Keratinocyte (primary cell): ENCODE data around the gene EFCAB8. TPM values are rescaled to one million over a fixed set of nuclear protein-coding genes. Genes with fewer than 3 reads are reported as not detected.

Experiments used
- DNase-seq: peaks from one replicate; pipeline ENCODE4 v3.0.0-alpha.2; 2011; ENCODE audit warnings: low read depth, missing footprints, low spot score
- FAIRE-seq: peaks from 2 replicates; lab custom pipeline; 2011; peaks lifted over from hg19 to GRCh38; lab: Jason Lieb, UNC
- H2AFZ ChIP-seq: 2 replicates; pipeline ENCODE4 v1.6.0; 2012; ENCODE audit warnings: low read length, control low read depth, inconsistent platforms; ENCODE audit not compliant: control insufficient read depth
- H3K27ac ChIP-seq: 2 replicates; pipeline ENCODE4 v1.5.1; 2011; ENCODE audit warnings: low read length; ENCODE audit not compliant: control insufficient read depth, insufficient read depth
- H3K27me3 ChIP-seq: 3 replicates; pipeline ENCODE4 v1.6.0; 2011; ENCODE audit warnings: low read length; ENCODE audit not compliant: control insufficient read depth, insufficient read depth; ENCODE audit errors: extremely low read depth
- H3K36me3 ChIP-seq, 2 experiments: 2 replicates in 1 of 2; 3 replicates in 1 of 2; pipeline ENCODE4 v1.5.1; 2011; ENCODE audit warnings: low read length in 2 of 2, mild to moderate bottlenecking in 1 of 2; ENCODE audit not compliant: control insufficient read depth in 2 of 2, insufficient read depth in 2 of 2; ENCODE audit errors: extremely low read depth in 1 of 2
- H3K4me1 ChIP-seq: 3 replicates; pipeline ENCODE4 v1.5.1; 2011; ENCODE audit warnings: low read length; ENCODE audit not compliant: control insufficient read depth, insufficient read depth; ENCODE audit errors: extremely low read depth
- H3K4me2 ChIP-seq: 3 replicates; pipeline ENCODE4 v1.6.0; 2011; ENCODE audit warnings: low read depth, low read length; ENCODE audit not compliant: control insufficient read depth, insufficient read depth; ENCODE audit errors: extremely low read depth
- H3K4me3 ChIP-seq, 3 experiments: fragments of 200-600 bp in 1 of 3; sonication (generic) in 1 of 3; 2 replicates in 2 of 3; 3 replicates in 1 of 3; pipeline ENCODE4 v1.5.1; 2011 to 2016; ENCODE audit warnings: low read length in 3 of 3, mild to moderate bottlenecking in 3 of 3, control low read depth in 2 of 3, inconsistent platforms in 1 of 3, low read depth in 1 of 3, mixed read lengths in 1 of 3, mixed run types in 1 of 3, moderate library complexity in 1 of 3; ENCODE audit not compliant: control insufficient read depth in 2 of 3, insufficient read depth in 2 of 3; ENCODE audit errors: extremely low read depth in 1 of 3
- H3K79me2 ChIP-seq: 2 replicates; pipeline ENCODE4 v1.6.0; 2012; ENCODE audit warnings: low read length; ENCODE audit not compliant: control insufficient read depth, insufficient read depth
- H3K9ac ChIP-seq: 3 replicates; pipeline ENCODE4 v1.6.0; 2011; ENCODE audit warnings: low read length; ENCODE audit not compliant: control insufficient read depth, insufficient read depth; ENCODE audit errors: extremely low read depth
- H3K9me1 ChIP-seq: 3 replicates; pipeline ENCODE4 v1.6.0; 2011; ENCODE audit warnings: low read length; ENCODE audit not compliant: control insufficient read depth, insufficient read depth; ENCODE audit errors: extremely low read depth
- H3K9me3 ChIP-seq: 2 replicates; pipeline ENCODE4 v1.5.1; 2012; ENCODE audit warnings: low read depth, low read length; ENCODE audit not compliant: control insufficient read depth
- H4K20me1 ChIP-seq: 3 replicates; pipeline ENCODE4 v1.6.0; 2011; ENCODE audit warnings: low read length; ENCODE audit not compliant: control insufficient read depth, insufficient read depth; ENCODE audit errors: extremely low read depth
- EZH2 ChIP-seq: IDR thresholded peaks from one replicate; pipeline ENCODE4 v1.6.1; 2012; ENCODE audit warnings: inconsistent platforms, mild to moderate bottlenecking, low read length, moderate library complexity
- dilution Hi-C: fragments of 300-500 bp; cut with MboI; formaldehyde crosslinking; loops from one replicate; pipeline ENCODE4 v1.7.0; 2020; ENCODE audit warnings: low sequenced_read_pairs; ENCODE audit not compliant: extremely low pct_ligation_motif_present
- polyA plus RNA-seq, 5 experiments: library from polyadenylated mRNA; depleted of rRNA in 3 of 5; stranded (reverse) in 3 of 5; stranded (forward) in 1 of 5; unstranded in 1 of 5; fragments of >200 nt; gene quantifications; 1 replicate in 1 of 5; 2 replicates in 3 of 5; 3 replicates in 1 of 5; pipeline versions ENCODE4 v1.2.1 to v1.2.3, GENCODE V29; 2011 to 2012; ENCODE audit warnings: missing spikeins in 2 of 5, low read depth in 1 of 5, low replicate concordance in 1 of 5
- TF ChIP-seq, protein P1 (sequence below), 3 experiments: IDR thresholded peaks in 1 of 3; conservative IDR thresholded peaks in 1 of 3; optimal IDR thresholded peaks in 1 of 3; 2 replicates in 2 of 3; 3 replicates in 1 of 3; pipeline versions ENCODE3 to v1.5.1; 2011; ENCODE audit warnings: low read length in 3 of 3, mild to moderate bottlenecking in 3 of 3, moderate library complexity in 2 of 3, control low read depth in 1 of 3, inconsistent platforms in 1 of 3; ENCODE audit not compliant: insufficient read depth in 2 of 3; ENCODE audit errors: extremely low read depth in 1 of 3

EFCAB8 gene
- polyA plus RNA-seq, 1 donor (not counting 4 experiments of a cell fraction or from before 2014, with no cell fraction given): 0.03 TPM

DNA sequence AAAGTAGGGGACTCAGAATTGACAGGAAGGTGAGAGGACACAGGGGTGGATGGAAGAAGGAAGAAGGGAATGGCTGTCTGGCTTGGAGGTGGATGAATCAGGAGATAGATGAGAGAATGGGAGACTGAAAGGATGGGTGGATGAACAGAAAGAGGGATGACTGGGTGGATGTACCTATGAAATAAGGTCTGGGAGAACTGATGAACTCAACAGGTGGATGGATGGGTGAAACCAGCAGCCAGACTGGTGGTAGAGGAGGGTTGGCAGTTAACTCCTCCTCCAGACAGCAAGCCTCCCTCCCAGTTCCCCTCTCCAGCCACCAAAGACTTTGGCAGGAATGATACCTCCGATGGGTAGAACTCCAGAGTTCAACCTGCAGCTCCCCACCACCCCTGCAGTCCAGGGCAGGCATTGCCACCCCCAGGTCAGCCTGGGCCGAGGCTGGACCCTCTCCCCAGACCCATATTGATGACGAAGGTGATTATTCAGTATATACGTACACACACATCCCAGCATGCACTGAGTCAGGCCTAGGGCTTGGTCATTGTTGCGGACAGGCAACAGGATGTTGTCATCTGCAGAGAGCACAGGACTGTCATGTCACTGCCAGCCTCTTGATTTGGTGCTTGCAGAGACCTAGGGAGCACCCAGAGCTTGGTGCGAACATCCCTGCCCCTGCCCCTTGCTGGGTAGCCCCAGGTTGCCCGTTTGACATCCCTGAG, 143.5 kb downstream of the EFCAB8 start:
- dilution Hi-C loops: no loop called here
- TF ChIP-seq, protein P1, sequence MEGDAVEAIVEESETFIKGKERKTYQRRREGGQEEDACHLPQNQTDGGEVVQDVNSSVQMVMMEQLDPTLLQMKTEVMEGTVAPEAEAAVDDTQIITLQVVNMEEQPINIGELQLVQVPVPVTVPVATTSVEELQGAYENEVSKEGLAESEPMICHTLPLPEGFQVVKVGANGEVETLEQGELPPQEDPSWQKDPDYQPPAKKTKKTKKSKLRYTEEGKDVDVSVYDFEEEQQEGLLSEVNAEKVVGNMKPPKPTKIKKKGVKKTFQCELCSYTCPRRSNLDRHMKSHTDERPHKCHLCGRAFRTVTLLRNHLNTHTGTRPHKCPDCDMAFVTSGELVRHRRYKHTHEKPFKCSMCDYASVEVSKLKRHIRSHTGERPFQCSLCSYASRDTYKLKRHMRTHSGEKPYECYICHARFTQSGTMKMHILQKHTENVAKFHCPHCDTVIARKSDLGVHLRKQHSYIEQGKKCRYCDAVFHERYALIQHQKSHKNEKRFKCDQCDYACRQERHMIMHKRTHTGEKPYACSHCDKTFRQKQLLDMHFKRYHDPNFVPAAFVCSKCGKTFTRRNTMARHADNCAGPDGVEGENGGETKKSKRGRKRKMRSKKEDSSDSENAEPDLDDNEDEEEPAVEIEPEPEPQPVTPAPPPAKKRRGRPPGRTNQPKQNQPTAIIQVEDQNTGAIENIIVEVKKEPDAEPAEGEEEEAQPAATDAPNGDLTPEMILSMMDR (optimal IDR thresholded peaks at IDR 0.05 in 1 of 3, IDR thresholded peaks at IDR 0.05 in 1 of 3, conservative IDR thresholded peaks at IDR 0.05 in 1 of 3; ENCODE audit: extremely low read depth in 1 of 3, insufficient read depth in 2 of 3, low read length in 3 of 3): no peak
- TF ChIP-seq EZH2: no peak
- DNase-seq: no peak
- Histone ChIP-seq H3K79me2 (no peaks in the 10 kb centered on the region), H3K9ac (no peak overlapping the region), H4K20me1 (no peaks in the 10 kb centered on the region), H3K27me3 (no peaks in the 10 kb centered on the region), H3K4me3 (no peak overlapping the region), H3K36me3 (no peaks in the 10 kb centered on the region), H2AFZ (no peak overlapping the region), H3K4me1 (no peaks in the 10 kb centered on the region), H3K4me2 (no peak overlapping the region), H3K9me1 (no peaks in the 10 kb centered on the region), H3K9me3 (no peaks in the 10 kb centered on the region), H3K27ac (no peak overlapping the region)
- no peak for FAIRE-seq

DNA sequence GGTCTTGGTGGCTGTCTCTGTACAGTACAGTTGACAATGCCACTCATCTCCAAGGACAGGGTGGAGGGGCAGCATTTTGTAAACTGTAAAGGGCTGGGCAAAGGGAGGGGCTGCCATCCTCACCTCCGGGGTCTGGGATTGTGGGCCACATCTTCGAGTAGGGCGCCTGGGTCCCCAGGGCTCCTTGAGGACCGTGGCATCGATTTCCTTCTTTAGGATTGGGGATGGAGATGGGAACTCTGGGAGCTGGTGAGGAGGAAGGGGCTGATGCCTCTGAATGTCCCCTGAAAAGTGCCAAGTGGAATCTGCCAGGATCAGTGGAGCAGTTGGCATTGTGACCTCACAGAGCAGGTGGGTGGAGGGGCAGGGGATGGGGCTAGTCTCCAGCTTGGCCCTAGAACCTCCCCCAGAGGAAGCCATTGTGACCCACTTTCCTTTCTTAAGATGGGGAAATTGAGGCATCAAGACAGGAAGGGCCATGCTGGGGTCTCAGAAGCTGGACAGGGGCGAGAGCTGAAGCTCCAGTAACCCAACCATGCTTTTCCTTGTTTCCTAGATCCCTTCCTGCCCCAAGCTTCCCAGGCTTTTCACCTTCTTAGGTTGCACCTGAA, 145.5 kb downstream of the EFCAB8 start, which contains the start of gene SUN5:
SUN5 (minus strand) TSS at position 293 of the 611 bp plus-strand sequence; CDS start at position 200, 93 bp downstream.
- Histone ChIP-seq H3K9me3 (no peaks in the 10 kb centered on the region), H3K4me1 (no peaks in the 10 kb centered on the region), H3K36me3 (no peaks in the 10 kb centered on the region), H3K9me1 (no peaks in the 10 kb centered on the region), H3K79me2 (no peaks in the 10 kb centered on the region), H4K20me1 (no peaks in the 10 kb centered on the region), H3K9ac (no peak within 1 kb of the TSS), H3K27me3 (no peaks in the 10 kb centered on the region), H3K4me3 (no peak within 1 kb of the TSS), H3K4me2 (no peak within 1 kb of the TSS), H2AFZ (no peak within 1 kb of the TSS), H3K27ac (no peak within 1 kb of the TSS)
- DNase-seq (no peak), FAIRE-seq (no peak)
- dilution Hi-C loops: no loop called here
- no peak for TF ChIP-seq EZH2
- TF ChIP-seq, protein P1 (optimal IDR thresholded peaks at IDR 0.05 in 1 of 3, IDR thresholded peaks at IDR 0.05 in 1 of 3, conservative IDR thresholded peaks at IDR 0.05 in 1 of 3; ENCODE audit: extremely low read depth in 1 of 3, insufficient read depth in 2 of 3, low read length in 3 of 3): no peak
